HepG2 (cell line): ENCODE data around the gene RFC2.
A peak's percentile ranks its signal among the peaks of the same experiment; 100 is the strongest.

Experiments
- BCL3 ChIP-seq: sonication (generic); formaldehyde crosslinking; IDR thresholded peaks from 2 replicates; pipeline ENCODE4 v1.5.1; 2020; ENCODE audit warnings: mild to moderate bottlenecking, missing genetic modification reagents, moderate library complexity
- BRCA1 ChIP-seq: sonication (generic); formaldehyde crosslinking; IDR thresholded peaks from 2 replicates; pipeline ENCODE4 v1.4.0; 2020; ENCODE audit warnings: missing genetic modification reagents
- CTCF ChIP-seq: sonication (generic); formaldehyde crosslinking; IDR thresholded peaks from 2 replicates; pipeline ENCODE4 v1.5.0; 2020; ENCODE audit warnings: mild to moderate bottlenecking, missing genetic modification reagents, moderate library complexity
- HMGXB4 ChIP-seq, 2 experiments: sonication (generic) in 1 of 2; formaldehyde crosslinking in 1 of 2; IDR thresholded peaks; 2 replicates each; pipeline versions ENCODE4 v1.4.0 to v1.6.1; 2018 to 2020; ENCODE audit warnings: missing genetic modification reagents in 2 of 2, borderline replicate concordance in 1 of 2, low read depth in 1 of 2, mild to moderate bottlenecking in 1 of 2, missing biosample characterization in 1 of 2
- LRRFIP1 ChIP-seq: sonication (generic); formaldehyde crosslinking; conservative IDR thresholded peaks from 2 replicates; pipeline ENCODE4 v1.4.0; 2020; ENCODE audit warnings: missing genetic modification reagents
- NR2C2 ChIP-seq: sonication (generic); formaldehyde crosslinking; IDR thresholded peaks from 2 replicates; pipeline ENCODE4 v1.4.0; 2020; ENCODE audit warnings: missing genetic modification reagents, mild to moderate bottlenecking, moderate library complexity, borderline replicate concordance
- NRL ChIP-seq: sonication (generic); formaldehyde crosslinking; IDR thresholded peaks from 2 replicates; pipeline ENCODE4 v1.5.0; 2020; ENCODE audit warnings: missing genetic modification reagents, mild to moderate bottlenecking, moderate library complexity, borderline replicate concordance
- SKI ChIP-seq: fragments of 450-650 bp; IDR thresholded peaks from one replicate; pipeline ENCODE4 v1.6.1; 2018; ENCODE audit warnings: mild to moderate bottlenecking; ENCODE audit not compliant: partially characterized antibody
- ZBTB49 ChIP-seq: sonication (generic); formaldehyde crosslinking; IDR thresholded peaks from 2 replicates; pipeline ENCODE4 v1.4.0; 2020; ENCODE audit warnings: missing genetic modification reagents, borderline replicate concordance
- ZFP41 ChIP-seq: sonication (generic); formaldehyde crosslinking; IDR thresholded peaks from 2 replicates; pipeline ENCODE4 v1.4.0; 2020; ENCODE audit warnings: mild to moderate bottlenecking, missing genetic modification reagents, borderline replicate concordance
- ZNF234 ChIP-seq: sonication (generic); formaldehyde crosslinking; conservative IDR thresholded peaks from 2 replicates; pipeline ENCODE4 v1.5.1; 2020; ENCODE audit warnings: mild to moderate bottlenecking, missing genetic modification reagents
- ZNF24 ChIP-seq: fragments of 450-650 bp; IDR thresholded peaks from 2 replicates; pipeline ENCODE4 v1.6.1; 2017; ENCODE audit warnings: antibody characterized with exemption, mild to moderate bottlenecking
- ZXDC ChIP-seq: sonication (generic); formaldehyde crosslinking; IDR thresholded peaks from 2 replicates; pipeline ENCODE4 v1.5.0; 2020; ENCODE audit warnings: mild to moderate bottlenecking, missing genetic modification reagents

GRCh38 chr7:74275401-74275881, 21.2 kb upstream of the RFC2 start:
- TF ChIP-seq ZBTB49 (CRISPR knock-in tag), result no peak
- no peak for TF ChIP-seq ZNF234
- TF ChIP-seq LRRFIP1 (CRISPR knock-in tag), result no peak
- peak; percentile 95 for TF ChIP-seq CTCF
- TF ChIP-seq NRL (CRISPR knock-in tag), result 0 out of 2 replicates have a peak, but pooled peaks have one; percentile 49
- no peak for TF ChIP-seq NR2C2
- TF ChIP-seq SKI, result no peak
- TF ChIP-seq BCL3 (CRISPR knock-in tag), result no peak
- TF ChIP-seq HMGXB4 (CRISPR knock-in tag; IDR thresholded peaks at IDR 0.05; ENCODE audit: borderline replicate concordance in 1 of 2, low read depth in 1 of 2), result peak; percentile 50 to 57; a peak in 2 of 4 replicates
- TF ChIP-seq BRCA1 (CRISPR knock-in tag), result no peak
- no peak for TF ChIP-seq ZXDC (CRISPR knock-in tag)
- TF ChIP-seq ZFP41 (CRISPR knock-in tag), result no peak
- no peak for TF ChIP-seq ZNF24
